ENCODE measurements around the gene LZTS3. TPM values are rescaled to one million over a fixed set of nuclear protein-coding genes. Genes with fewer than 3 reads are reported as not detected.
A peak's percentile ranks its signal among the peaks of the same experiment; 100 is the strongest.

LZTS3 gene
- total and polyA plus RNA-seq, 2 of the 13 experiments (the other 11 are each of a cell fraction or from before 2014, with no cell fraction given) = 10.1 to 31.3 TPM

- TF ChIP-seq, protein P1, sequence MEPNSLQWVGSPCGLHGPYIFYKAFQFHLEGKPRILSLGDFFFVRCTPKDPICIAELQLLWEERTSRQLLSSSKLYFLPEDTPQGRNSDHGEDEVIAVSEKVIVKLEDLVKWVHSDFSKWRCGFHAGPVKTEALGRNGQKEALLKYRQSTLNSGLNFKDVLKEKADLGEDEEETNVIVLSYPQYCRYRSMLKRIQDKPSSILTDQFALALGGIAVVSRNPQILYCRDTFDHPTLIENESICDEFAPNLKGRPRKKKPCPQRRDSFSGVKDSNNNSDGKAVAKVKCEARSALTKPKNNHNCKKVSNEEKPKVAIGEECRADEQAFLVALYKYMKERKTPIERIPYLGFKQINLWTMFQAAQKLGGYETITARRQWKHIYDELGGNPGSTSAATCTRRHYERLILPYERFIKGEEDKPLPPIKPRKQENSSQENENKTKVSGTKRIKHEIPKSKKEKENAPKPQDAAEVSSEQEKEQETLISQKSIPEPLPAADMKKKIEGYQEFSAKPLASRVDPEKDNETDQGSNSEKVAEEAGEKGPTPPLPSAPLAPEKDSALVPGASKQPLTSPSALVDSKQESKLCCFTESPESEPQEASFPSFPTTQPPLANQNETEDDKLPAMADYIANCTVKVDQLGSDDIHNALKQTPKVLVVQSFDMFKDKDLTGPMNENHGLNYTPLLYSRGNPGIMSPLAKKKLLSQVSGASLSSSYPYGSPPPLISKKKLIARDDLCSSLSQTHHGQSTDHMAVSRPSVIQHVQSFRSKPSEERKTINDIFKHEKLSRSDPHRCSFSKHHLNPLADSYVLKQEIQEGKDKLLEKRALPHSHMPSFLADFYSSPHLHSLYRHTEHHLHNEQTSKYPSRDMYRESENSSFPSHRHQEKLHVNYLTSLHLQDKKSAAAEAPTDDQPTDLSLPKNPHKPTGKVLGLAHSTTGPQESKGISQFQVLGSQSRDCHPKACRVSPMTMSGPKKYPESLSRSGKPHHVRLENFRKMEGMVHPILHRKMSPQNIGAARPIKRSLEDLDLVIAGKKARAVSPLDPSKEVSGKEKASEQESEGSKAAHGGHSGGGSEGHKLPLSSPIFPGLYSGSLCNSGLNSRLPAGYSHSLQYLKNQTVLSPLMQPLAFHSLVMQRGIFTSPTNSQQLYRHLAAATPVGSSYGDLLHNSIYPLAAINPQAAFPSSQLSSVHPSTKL (CRISPR knock-in tag; IDR thresholded peaks at IDR 0.05) = peak; percentile 82
- TF ChIP-seq ZNF512B (CRISPR knock-in tag; IDR thresholded peaks at IDR 0.05; ENCODE audit: borderline replicate concordance) (peak; percentile 99), MAFK (conservative IDR thresholded peaks at IDR 0.05 in 1 of 2, IDR thresholded peaks at IDR 0.05 in 1 of 2; ENCODE audit: low read length in 2 of 2) (no peak; a peak in 1 of 4 replicates), SP1 (IDR thresholded peaks at IDR 0.05) (no peak), SP1 (CRISPR knock-in tag; IDR thresholded peaks at IDR 0.05) (peak; percentile 69), ZNF280D (CRISPR knock-in tag; IDR thresholded peaks at IDR 0.05) (peak; percentile 90), HCFC1 (IDR thresholded peaks at IDR 0.05; ENCODE audit: low read depth, low read length) (no peak), RFX1 (IDR thresholded peaks at IDR 0.05) (no peak), MIXL1 (CRISPR knock-in tag; IDR thresholded peaks at IDR 0.05) (peak; percentile 91), MTF2 (CRISPR knock-in tag; IDR thresholded peaks at IDR 0.05; ENCODE audit: borderline replicate concordance) (no peak), NR1H2 (CRISPR knock-in tag; IDR thresholded peaks at IDR 0.05; ENCODE audit: borderline replicate concordance, low read depth) (no peak; the same call in 1 of the 2 replicates), ZFP82 (CRISPR knock-in tag; IDR thresholded peaks at IDR 0.05; ENCODE audit: borderline replicate concordance) (peak; percentile 56; the same call in 1 of the 2 replicates), SNAI1 (CRISPR knock-in tag; IDR thresholded peaks at IDR 0.05; ENCODE audit: borderline replicate concordance) (no peak), ZNF343 (CRISPR knock-in tag; IDR thresholded peaks at IDR 0.05) (0 out of 2 replicates have a peak, but pooled peaks have one; percentile 39), SUZ12 (IDR thresholded peaks at IDR 0.05; ENCODE audit: low read depth, low read length) (no peak), ATF7 (IDR thresholded peaks at IDR 0.05) (no peak), ATF7 (CRISPR knock-in tag; IDR thresholded peaks at IDR 0.05) (no peak), SYNCRIP (IDR thresholded peaks at IDR 0.05; ENCODE audit: insufficient read depth, low read depth, low read length) (no peak)
- TF ChIP-seq, protein P2, sequence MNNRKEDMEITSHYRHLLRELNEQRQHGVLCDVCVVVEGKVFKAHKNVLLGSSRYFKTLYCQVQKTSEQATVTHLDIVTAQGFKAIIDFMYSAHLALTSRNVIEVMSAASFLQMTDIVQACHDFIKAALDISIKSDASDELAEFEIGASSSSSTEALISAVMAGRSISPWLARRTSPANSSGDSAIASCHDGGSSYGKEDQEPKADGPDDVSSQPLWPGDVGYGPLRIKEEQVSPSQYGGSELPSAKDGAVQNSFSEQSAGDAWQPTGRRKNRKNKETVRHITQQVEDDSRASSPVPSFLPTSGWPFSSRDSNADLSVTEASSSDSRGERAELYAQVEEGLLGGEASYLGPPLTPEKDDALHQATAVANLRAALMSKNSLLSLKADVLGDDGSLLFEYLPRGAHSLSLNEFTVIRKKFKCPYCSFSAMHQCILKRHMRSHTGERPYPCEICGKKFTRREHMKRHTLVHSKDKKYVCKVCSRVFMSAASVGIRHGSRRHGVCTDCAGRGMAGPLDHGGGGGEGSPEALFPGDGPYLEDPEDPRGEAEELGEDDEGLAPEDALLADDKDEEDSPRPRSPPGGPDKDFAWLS (CRISPR knock-in tag; IDR thresholded peaks at IDR 0.05; ENCODE audit: borderline replicate concordance) = no peak
Observed at GRCh38 chr20:3218307-3218988, 45.1 kb upstream of the LZTS3 start (continued).
